Neural cell (in vitro differentiated cells): ENCODE data around the gene ACTA2. TPM values are rescaled to one million over a fixed set of nuclear protein-coding genes. Genes with fewer than 3 reads are reported as not detected.

Experiments
- H2AFZ ChIP-seq: fragments of 200-600, 300-800 bp; sonication (generic), shearing (Covaris generic); 2 replicates; pipeline ENCODE4 v1.6.0; 2014; ENCODE audit warnings: low read depth, mild to moderate bottlenecking, antibody characterized with exemption, low read length, moderate library complexity
- H3F3A ChIP-seq: fragments of 200-600 bp; shearing (Covaris generic); 2 replicates; pipeline ENCODE4 v1.6.1; 2016; ENCODE audit warnings: mild to moderate bottlenecking, moderate library complexity, mixed read lengths, antibody characterized with exemption, low read length; ENCODE audit not compliant: insufficient read depth, poor library complexity, severe bottlenecking
- H3K27ac ChIP-seq: fragments of 200-600, 300-800 bp; sonication (generic), shearing (Covaris generic); 2 replicates; pipeline ENCODE4 v1.5.1; 2014; ENCODE audit warnings: mild to moderate bottlenecking, low read length, moderate library complexity
- H3K27me3 ChIP-seq: fragments of 300-800, 200-600 bp; sonication (generic), shearing (Covaris generic); 2 replicates; pipeline ENCODE4 v1.6.0; 2014; ENCODE audit warnings: mild to moderate bottlenecking, low read depth, low read length, moderate library complexity; ENCODE audit not compliant: insufficient read depth
- H3K36me3 ChIP-seq: fragments of 300-800, 200-600 bp; sonication (generic), shearing (Covaris generic); 2 replicates; pipeline ENCODE4 v1.5.1; 2014; ENCODE audit warnings: mild to moderate bottlenecking, antibody characterized with exemption, low read length, moderate library complexity; ENCODE audit not compliant: insufficient read depth
- H3K4me2 ChIP-seq: fragments of 300-800, 200-600 bp; sonication (generic), shearing (Covaris generic); 2 replicates; pipeline ENCODE4 v1.6.0; 2014; ENCODE audit warnings: mild to moderate bottlenecking, low read length
- H3K4me3 ChIP-seq: fragments of 300-800, 200-600 bp; sonication (generic), shearing (Covaris generic); 2 replicates; pipeline ENCODE4 v1.5.1; 2014; ENCODE audit warnings: mild to moderate bottlenecking, low read length, moderate library complexity
- H3K79me2 ChIP-seq: fragments of 200-600 bp; shearing (Covaris generic); replicated peaks from 2 replicates; pipeline ENCODE4 v1.6.0; 2014; ENCODE audit warnings: mild to moderate bottlenecking, low read length, moderate library complexity; ENCODE audit not compliant: insufficient read depth
- H3K9ac ChIP-seq: fragments of 300-800, 200-600 bp; sonication (generic), shearing (Covaris generic); 2 replicates; pipeline ENCODE4 v1.6.1; 2016; ENCODE audit warnings: mild to moderate bottlenecking, low read length, mixed read lengths
- H3K9me2 ChIP-seq: fragments of 200-600 bp; shearing (Covaris generic); 2 replicates; pipeline ENCODE4 v1.6.1; 2016; ENCODE audit warnings: mild to moderate bottlenecking, low read length, mixed read lengths; ENCODE audit not compliant: insufficient read depth
- H3K9me3 ChIP-seq: fragments of 200-600, 300-800 bp; sonication (generic), shearing (Covaris generic); 2 replicates; pipeline ENCODE4 v1.6.1; 2016; ENCODE audit warnings: mild to moderate bottlenecking, mixed run types, low read length, moderate library complexity, mixed read lengths
- H4K20me1 ChIP-seq: fragments of 200-600 bp; shearing (Covaris generic); 2 replicates; pipeline ENCODE4 v1.6.1; 2016; ENCODE audit warnings: mild to moderate bottlenecking, mixed run types; ENCODE audit not compliant: insufficient read depth
- EP300 ChIP-seq: fragments of 450-650 bp; conservative IDR thresholded peaks from 2 replicates; pipeline ENCODE4 v1.6.1; 2014; ENCODE audit warnings: antibody characterized with exemption, mild to moderate bottlenecking, moderate library complexity; ENCODE audit not compliant: poor library complexity, severe bottlenecking
- EZH2 ChIP-seq: fragments of 200-600, 300-800 bp; shearing (Covaris generic), sonication (generic); IDR thresholded peaks from 2 replicates; pipeline ENCODE4 v1.6.1; 2014; ENCODE audit warnings: antibody characterized with exemption, low read length, borderline replicate concordance, mild to moderate bottlenecking; ENCODE audit not compliant: insufficient read depth, poor library complexity, severe bottlenecking
- MXI1 ChIP-seq: fragments of 450-650 bp; conservative IDR thresholded peaks from 2 replicates; pipeline ENCODE4 v1.6.1; 2014; ENCODE audit warnings: antibody characterized with exemption, mild to moderate bottlenecking; ENCODE audit not compliant: poor library complexity, severe bottlenecking
- POLR2AphosphoS5 ChIP-seq: IDR thresholded peaks from 2 replicates; pipeline ENCODE4 v1.6.1; 2012
- RAD21 ChIP-seq: fragments of 450-650 bp; conservative IDR thresholded peaks from 2 replicates; pipeline ENCODE4 v1.6.1; 2014; ENCODE audit warnings: antibody characterized with exemption, mild to moderate bottlenecking, moderate library complexity
- SMC3 ChIP-seq: fragments of 450-650 bp; conservative IDR thresholded peaks from 2 replicates; pipeline ENCODE4 v1.6.1; 2014; ENCODE audit warnings: antibody characterized with exemption, mild to moderate bottlenecking, moderate library complexity; ENCODE audit not compliant: poor library complexity
- TAF1 ChIP-seq: IDR thresholded peaks from 2 replicates; pipeline ENCODE4 v1.6.1; 2012; ENCODE audit warnings: low read depth
- polyA plus RNA-seq: library from polyadenylated mRNA; depleted of rRNA; stranded (reverse); fragments of >200 nt; gene quantifications from 2 replicates; pipeline ENCODE4 v1.2.3, GENCODE V29; 2014
- TF ChIP-seq, protein P1 (sequence below): fragments of 450-650 bp; IDR thresholded peaks from 2 replicates; pipeline ENCODE4 v1.5.1; 2014; ENCODE audit warnings: antibody characterized with exemption, mild to moderate bottlenecking, moderate library complexity; ENCODE audit not compliant: poor library complexity, severe bottlenecking
- TF ChIP-seq, protein P2 (sequence below): IDR thresholded peaks from 2 replicates; pipeline ENCODE4 v1.6.1; 2012; ENCODE audit warnings: borderline replicate concordance

Gene ACTA2
- polyA plus RNA-seq, 1 donor from 2014 or later = 0.53 TPM

DNA sequence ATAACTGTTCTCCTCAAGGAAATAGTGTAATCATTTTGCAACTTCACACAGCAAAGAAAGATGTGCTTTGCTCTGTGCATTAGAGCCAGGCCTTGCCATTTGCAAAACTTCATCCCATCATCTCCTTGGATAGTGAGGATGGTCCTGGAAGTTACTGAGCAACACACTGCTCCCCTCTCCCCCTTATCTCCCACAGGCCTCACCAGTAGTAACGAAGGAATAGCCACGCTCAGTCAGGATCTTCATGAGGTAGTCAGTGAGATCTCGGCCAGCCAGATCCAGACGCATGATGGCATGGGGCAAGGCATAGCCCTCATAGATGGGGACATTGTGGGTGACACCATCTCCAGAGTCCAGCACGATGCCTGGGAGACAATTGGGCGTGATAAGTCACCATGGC, 11.5 kb downstream of the ACTA2 start:
- TF ChIP-seq EP300 = no peak
- TF ChIP-seq TAF1 = no peak
- TF ChIP-seq MXI1 = no peak
- TF ChIP-seq EZH2 = no peak
- no peak for TF ChIP-seq POLR2AphosphoS5
- Histone ChIP-seq H3K27me3 (no peaks in the 10 kb centered on the region), H3K79me2 (no peaks in the 10 kb centered on the region), H3K9me2 (no peaks in the 10 kb centered on the region), H3K9me3 (no peaks in the 10 kb centered on the region), H3F3A (no peaks in the 10 kb centered on the region), H3K4me2 (no peak overlapping the region), H4K20me1 (no peaks in the 10 kb centered on the region), H2AFZ (no peak overlapping the region), H3K9ac (no peak overlapping the region), H3K36me3 (no peaks in the 10 kb centered on the region), H3K27ac (no peak overlapping the region), H3K4me3 (no peak overlapping the region)

DNA sequence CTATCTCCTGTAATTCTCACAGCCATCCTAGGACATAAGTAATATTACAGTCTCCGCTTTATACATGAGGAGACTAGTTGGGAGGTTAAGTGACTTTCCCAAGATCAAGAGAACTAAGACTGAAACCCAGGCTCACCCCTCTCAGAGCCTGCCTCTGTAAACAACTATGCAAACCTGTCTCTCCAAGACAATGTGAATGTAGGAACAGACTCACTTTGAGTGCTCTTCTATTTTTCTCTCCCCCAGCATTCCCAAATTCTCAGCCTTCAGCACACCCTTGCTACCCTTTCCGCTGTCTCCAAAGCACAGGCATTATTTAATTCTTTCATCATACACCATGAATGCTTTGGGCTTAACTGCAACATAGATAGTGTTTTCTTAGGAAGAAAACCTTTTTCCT, 13.6 kb downstream of the ACTA2 start:
- no peaks in the 10 kb centered on the region for H3K36me3 ChIP-seq
- H3K9me2 ChIP-seq = no peaks in the 10 kb centered on the region
- H3K4me3 ChIP-seq = no peak overlapping the region
- H3K9ac ChIP-seq = no peak overlapping the region
- H3K79me2 ChIP-seq = no peaks in the 10 kb centered on the region
- no peak overlapping the region for H3K27ac ChIP-seq
- no peaks in the 10 kb centered on the region for H3F3A ChIP-seq
- no peaks in the 10 kb centered on the region for H3K9me3 ChIP-seq
- no peak for TF ChIP-seq POLR2AphosphoS5
- no peak for TF ChIP-seq MXI1
- TF ChIP-seq, protein P1, sequence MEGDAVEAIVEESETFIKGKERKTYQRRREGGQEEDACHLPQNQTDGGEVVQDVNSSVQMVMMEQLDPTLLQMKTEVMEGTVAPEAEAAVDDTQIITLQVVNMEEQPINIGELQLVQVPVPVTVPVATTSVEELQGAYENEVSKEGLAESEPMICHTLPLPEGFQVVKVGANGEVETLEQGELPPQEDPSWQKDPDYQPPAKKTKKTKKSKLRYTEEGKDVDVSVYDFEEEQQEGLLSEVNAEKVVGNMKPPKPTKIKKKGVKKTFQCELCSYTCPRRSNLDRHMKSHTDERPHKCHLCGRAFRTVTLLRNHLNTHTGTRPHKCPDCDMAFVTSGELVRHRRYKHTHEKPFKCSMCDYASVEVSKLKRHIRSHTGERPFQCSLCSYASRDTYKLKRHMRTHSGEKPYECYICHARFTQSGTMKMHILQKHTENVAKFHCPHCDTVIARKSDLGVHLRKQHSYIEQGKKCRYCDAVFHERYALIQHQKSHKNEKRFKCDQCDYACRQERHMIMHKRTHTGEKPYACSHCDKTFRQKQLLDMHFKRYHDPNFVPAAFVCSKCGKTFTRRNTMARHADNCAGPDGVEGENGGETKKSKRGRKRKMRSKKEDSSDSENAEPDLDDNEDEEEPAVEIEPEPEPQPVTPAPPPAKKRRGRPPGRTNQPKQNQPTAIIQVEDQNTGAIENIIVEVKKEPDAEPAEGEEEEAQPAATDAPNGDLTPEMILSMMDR = no peak
- TF ChIP-seq EP300 = no peak
- TF ChIP-seq RAD21 = no peak
- TF ChIP-seq TAF1 = no peak
- TF ChIP-seq, protein P2, sequence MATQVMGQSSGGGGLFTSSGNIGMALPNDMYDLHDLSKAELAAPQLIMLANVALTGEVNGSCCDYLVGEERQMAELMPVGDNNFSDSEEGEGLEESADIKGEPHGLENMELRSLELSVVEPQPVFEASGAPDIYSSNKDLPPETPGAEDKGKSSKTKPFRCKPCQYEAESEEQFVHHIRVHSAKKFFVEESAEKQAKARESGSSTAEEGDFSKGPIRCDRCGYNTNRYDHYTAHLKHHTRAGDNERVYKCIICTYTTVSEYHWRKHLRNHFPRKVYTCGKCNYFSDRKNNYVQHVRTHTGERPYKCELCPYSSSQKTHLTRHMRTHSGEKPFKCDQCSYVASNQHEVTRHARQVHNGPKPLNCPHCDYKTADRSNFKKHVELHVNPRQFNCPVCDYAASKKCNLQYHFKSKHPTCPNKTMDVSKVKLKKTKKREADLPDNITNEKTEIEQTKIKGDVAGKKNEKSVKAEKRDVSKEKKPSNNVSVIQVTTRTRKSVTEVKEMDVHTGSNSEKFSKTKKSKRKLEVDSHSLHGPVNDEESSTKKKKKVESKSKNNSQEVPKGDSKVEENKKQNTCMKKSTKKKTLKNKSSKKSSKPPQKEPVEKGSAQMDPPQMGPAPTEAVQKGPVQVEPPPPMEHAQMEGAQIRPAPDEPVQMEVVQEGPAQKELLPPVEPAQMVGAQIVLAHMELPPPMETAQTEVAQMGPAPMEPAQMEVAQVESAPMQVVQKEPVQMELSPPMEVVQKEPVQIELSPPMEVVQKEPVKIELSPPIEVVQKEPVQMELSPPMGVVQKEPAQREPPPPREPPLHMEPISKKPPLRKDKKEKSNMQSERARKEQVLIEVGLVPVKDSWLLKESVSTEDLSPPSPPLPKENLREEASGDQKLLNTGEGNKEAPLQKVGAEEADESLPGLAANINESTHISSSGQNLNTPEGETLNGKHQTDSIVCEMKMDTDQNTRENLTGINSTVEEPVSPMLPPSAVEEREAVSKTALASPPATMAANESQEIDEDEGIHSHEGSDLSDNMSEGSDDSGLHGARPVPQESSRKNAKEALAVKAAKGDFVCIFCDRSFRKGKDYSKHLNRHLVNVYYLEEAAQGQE = no peak
- no peak for TF ChIP-seq SMC3
- no peaks in the 10 kb centered on the region for H3K27me3 ChIP-seq
- no peaks in the 10 kb centered on the region for H4K20me1 ChIP-seq
- H2AFZ ChIP-seq = no peak overlapping the region
- no peak overlapping the region for H3K4me2 ChIP-seq

DNA sequence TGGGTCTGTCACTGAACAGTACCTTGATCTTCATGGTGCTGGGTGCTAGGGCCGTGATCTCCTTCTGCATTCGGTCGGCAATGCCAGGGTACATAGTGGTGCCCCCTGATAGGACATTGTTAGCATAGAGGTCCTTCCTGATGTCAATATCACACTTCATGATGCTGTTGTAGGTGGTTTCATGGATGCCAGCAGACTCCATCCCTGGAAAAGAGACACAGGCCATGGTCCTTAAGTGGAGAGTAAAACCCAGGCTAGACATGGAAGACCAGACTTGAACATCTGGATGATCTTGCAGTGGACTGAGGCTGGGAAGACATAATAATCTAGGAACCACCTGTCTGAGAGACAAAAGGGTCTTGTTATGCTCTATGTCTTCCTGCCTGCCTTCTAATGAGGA, 14.5 kb downstream of the ACTA2 start:
- H3K9ac ChIP-seq = no peak overlapping the region
- TF ChIP-seq SMC3 (no peak), EP300 (no peak), RAD21 (no peak), MXI1 (no peak), EZH2 (no peak), POLR2AphosphoS5 (no peak), TAF1 (no peak)
- TF ChIP-seq, protein P1 = no peak
- TF ChIP-seq, protein P2 = no peak
- H3K27ac ChIP-seq = no peak overlapping the region
- no peak overlapping the region for H2AFZ ChIP-seq
- H3F3A ChIP-seq = no peaks in the 10 kb centered on the region
- no peaks in the 10 kb centered on the region for H3K79me2 ChIP-seq
- no peaks in the 10 kb centered on the region for H4K20me1 ChIP-seq
- no peaks in the 10 kb centered on the region for H3K9me3 ChIP-seq
- no peaks in the 10 kb centered on the region for H3K27me3 ChIP-seq
- no peaks in the 10 kb centered on the region for H3K9me2 ChIP-seq
- no peak overlapping the region for H3K4me2 ChIP-seq
- no peaks in the 10 kb centered on the region for H3K36me3 ChIP-seq
- no peak overlapping the region for H3K4me3 ChIP-seq
